Measurements from ENCODE around the gene ST7. TPM values are rescaled to one million over a fixed set of nuclear protein-coding genes. Genes with fewer than 3 reads are reported as not detected.

ST7 gene, protein sequence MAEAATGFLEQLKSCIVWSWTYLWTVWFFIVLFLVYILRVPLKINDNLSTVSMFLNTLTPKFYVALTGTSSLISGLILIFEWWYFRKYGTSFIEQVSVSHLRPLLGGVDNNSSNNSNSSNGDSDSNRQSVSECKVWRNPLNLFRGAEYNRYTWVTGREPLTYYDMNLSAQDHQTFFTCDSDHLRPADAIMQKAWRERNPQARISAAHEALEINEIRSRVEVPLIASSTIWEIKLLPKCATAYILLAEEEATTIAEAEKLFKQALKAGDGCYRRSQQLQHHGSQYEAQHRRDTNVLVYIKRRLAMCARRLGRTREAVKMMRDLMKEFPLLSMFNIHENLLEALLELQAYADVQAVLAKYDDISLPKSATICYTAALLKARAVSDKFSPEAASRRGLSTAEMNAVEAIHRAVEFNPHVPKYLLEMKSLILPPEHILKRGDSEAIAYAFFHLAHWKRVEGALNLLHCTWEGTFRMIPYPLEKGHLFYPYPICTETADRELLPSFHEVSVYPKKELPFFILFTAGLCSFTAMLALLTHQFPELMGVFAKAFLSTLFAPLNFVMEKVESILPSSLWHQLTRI
- total RNA-seq (2022; extraction: Qiagen RNA extraction; ENCODE audit: low read depth), result 21.0 to 24.4 TPM (median 23.5 TPM) in 5 replicates

DNA sequence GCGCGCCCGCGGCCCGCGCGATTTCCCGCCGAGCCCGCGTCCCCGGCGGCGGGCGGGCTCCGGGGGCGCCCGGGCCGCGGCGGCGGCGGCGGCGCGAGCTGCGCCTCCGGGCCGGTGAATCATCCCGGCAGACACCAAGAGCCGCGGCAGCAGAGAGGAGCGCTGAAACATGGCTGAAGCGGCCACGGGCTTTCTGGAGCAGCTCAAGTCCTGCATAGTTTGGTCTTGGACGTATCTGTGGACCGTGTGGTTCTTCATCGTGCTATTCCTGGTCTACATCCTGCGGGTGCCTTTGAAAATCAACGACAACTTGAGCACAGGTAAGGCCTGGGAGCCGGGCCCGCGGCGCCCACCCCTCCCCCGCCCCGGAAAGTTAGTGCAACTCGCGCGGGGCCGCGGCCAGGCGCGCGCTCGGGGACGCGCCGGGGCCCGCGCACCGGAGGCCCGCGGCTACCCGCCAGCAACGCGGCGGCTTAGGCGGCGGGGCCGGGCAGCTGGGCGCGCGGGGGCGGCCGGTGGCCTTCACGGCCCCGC lies at the start of gene ST7:
Gene ST7, plus strand, starts transcription at position 130 of the 534 bp plus-strand sequence. Its CDS starts 40 bp downstream, at position 170.

Other genes with a start within 250 kb of the ST7 start
- 107 to 178 TPM (median 126 TPM) in 5 replicates for gene CAPZA2, start 90.9 kb upstream of the ST7 start, total RNA-seq (2022; extraction: Qiagen RNA extraction; ENCODE audit: low read depth)

Data from A549 treated with GW870086 at 1 μM for 4 hours (cell line).